Lower lobe of right lung (tissue), 2 donors: ENCODE data around the gene ADAMTS10. TPM values are rescaled to one million over a fixed set of nuclear protein-coding genes. Genes with fewer than 3 reads are reported as not detected.
"Not testable (repeated sequence)": the region's sequence is repeated elsewhere in the genome, so short reads cannot be mapped to it uniquely, and the experiment has no call there.

Source experiments
- ATAC-seq, 2 donors: fragments of 200-7000 bp; cut with Tn5 transposase; one replicate each; pipeline ENCODE4 v1.9.1; 2020 to 2022; ENCODE audit warnings: mild to moderate bottlenecking in 2 of 2, moderate library complexity in 2 of 2
- DNase-seq: peaks from one replicate; pipeline ENCODE4 v3.0.0-alpha.2; 2020
- H3K27ac ChIP-seq: fragments of 200-600 bp; one replicate; pipeline ENCODE4 v1.8.0; 2022
- H3K27me3 ChIP-seq: fragments of 200-600 bp; one replicate; pipeline ENCODE4 v1.8.0; 2022; ENCODE audit warnings: low read depth
- H3K36me3 ChIP-seq: fragments of 200-600 bp; one replicate; pipeline ENCODE4 v1.8.0; 2022; ENCODE audit warnings: mild to moderate bottlenecking
- H3K4me1 ChIP-seq: fragments of 200-600 bp; one replicate; pipeline ENCODE4 v1.8.0; 2022
- H3K4me3 ChIP-seq: fragments of 200-600 bp; one replicate; pipeline ENCODE4 v1.8.0; 2022; ENCODE audit warnings: mild to moderate bottlenecking
- H3K9me3 ChIP-seq: fragments of 200-600 bp; one replicate; pipeline ENCODE4 v1.8.0; 2022
- intact Hi-C: fragments of 100-400 bp; cut with DNase I; formaldehyde crosslinking; loops from one replicate; pipeline ENCODE4 v1.11.0; 2022
- total RNA-seq: library from RNA; stranded (reverse); fragmentation: NEBNext Ultra II Directional; extraction: Animal tissue kit (Norgen Biotek cat#: 25700); gene quantifications from one replicate; pipeline ENCODE4 v1.2.1, GENCODE V29; 2021
- TF ChIP-seq, protein P1 (sequence below): fragments of 200-600 bp; IDR thresholded peaks from one replicate; pipeline ENCODE4 v1.8.0; 2022; ENCODE audit warnings: antibody characterized with exemption, mild to moderate bottlenecking
- donor health status: DM: no; HTN: yes; CAD: no; lungs with severe emphysema.

The ADAMTS10 gene
- total RNA-seq, 1 donor from 2014 or later = 22.4 TPM

DNA sequence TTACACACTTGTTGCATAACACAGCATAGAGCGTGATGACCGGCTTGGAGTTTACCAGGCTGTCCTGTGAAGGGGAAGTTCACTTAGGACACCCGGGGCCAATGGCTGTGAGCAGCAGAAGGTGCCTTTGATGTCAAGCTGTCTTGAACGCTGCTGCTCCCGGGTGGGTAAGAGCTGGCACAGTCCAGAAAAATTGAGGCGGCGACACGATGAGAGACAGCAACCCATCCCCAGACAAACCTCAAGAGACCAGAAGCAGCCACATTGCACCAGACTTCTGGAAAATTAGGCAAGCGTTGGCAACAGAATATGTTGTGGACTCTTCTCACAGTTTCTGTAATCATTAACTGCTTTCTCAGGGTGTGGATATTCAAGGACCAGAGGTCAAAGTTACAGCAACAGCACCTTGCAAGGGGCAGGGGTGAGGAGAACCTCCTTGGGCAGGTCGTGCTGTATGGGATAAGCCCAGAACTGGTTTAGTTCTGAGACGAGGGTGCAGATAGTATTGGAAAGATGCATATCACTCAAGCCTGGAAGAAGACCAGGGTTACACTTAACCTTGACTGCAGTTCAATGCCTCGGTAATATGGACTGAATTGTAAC, 30.0 kb upstream of the ADAMTS10 start:
- TF ChIP-seq, protein P1, sequence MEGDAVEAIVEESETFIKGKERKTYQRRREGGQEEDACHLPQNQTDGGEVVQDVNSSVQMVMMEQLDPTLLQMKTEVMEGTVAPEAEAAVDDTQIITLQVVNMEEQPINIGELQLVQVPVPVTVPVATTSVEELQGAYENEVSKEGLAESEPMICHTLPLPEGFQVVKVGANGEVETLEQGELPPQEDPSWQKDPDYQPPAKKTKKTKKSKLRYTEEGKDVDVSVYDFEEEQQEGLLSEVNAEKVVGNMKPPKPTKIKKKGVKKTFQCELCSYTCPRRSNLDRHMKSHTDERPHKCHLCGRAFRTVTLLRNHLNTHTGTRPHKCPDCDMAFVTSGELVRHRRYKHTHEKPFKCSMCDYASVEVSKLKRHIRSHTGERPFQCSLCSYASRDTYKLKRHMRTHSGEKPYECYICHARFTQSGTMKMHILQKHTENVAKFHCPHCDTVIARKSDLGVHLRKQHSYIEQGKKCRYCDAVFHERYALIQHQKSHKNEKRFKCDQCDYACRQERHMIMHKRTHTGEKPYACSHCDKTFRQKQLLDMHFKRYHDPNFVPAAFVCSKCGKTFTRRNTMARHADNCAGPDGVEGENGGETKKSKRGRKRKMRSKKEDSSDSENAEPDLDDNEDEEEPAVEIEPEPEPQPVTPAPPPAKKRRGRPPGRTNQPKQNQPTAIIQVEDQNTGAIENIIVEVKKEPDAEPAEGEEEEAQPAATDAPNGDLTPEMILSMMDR = no peak
- Histone ChIP-seq H3K4me3 (no peak overlapping the region), H3K27ac (peak overlapping the region; percentile 20), H3K36me3 (no peaks in the 10 kb centered on the region), H3K4me1 (peaks cover 10% of the 10 kb centered on the region), H3K27me3 (no peaks in the 10 kb centered on the region), H3K9me3 (no peaks in the 10 kb centered on the region)
- peak; percentile 76 for DNase-seq
- intact Hi-C loops = no loop called here
- ATAC-seq = peak; percentile 74 to 86

GRCh38 chr19:8639821-8640401, 29.4 kb upstream of the ADAMTS10 start:
- H3K27ac ChIP-seq = peak overlapping the region; percentile 20

GRCh38 chr19:8638078-8638619, 27.6 kb upstream of the ADAMTS10 start:
- Histone ChIP-seq H3K36me3 (no peaks in the 10 kb centered on the region), H3K9me3 (no peaks in the 10 kb centered on the region), H3K4me1 (peaks cover 10% of the 10 kb centered on the region), H3K27me3 (no peaks in the 10 kb centered on the region), H3K4me3 (no peak overlapping the region), H3K27ac (no peak overlapping the region)
- intact Hi-C loops = no loop called here
- peak; percentile 71 for DNase-seq
- peak; percentile 46 to 59 for ATAC-seq
- TF ChIP-seq, protein P1 = no peak

More at GRCh38 chr19:8639821-8640401, 29.4 kb upstream of the ADAMTS10 start:
- Histone ChIP-seq H3K9me3 (no peaks in the 10 kb centered on the region), H3K4me1 (peaks cover 10% of the 10 kb centered on the region), H3K4me3 (no peak overlapping the region), H3K27me3 (no peaks in the 10 kb centered on the region), H3K36me3 (no peaks in the 10 kb centered on the region)
- TF ChIP-seq, protein P1 = no peak
- DNase-seq = no peak
- ATAC-seq = no peak
- intact Hi-C loops = no loop called here

DNA sequence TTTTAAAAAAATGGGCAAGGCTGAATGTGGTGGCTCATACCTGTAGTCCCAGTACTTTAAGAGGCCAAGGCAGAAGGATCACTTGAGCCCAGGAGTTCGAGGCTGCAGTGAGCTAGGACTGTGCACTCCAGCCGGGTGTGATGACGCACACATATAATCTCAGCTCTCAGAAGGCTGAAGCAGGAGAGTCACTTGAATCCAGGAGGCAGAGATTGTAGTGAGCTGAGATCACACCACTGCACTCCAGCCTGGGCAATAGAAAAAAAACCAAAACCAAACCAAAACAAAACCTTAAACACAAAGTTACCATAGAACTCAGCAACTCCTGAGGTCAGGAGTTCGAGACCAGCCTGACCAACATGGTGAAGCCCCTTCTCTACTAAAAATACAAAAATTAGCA, 26.6 kb upstream of the ADAMTS10 start:
- H3K27ac ChIP-seq, DNase-seq, H3K4me1 ChIP-seq, H3K36me3 ChIP-seq, intact Hi-C loops, ATAC-seq, H3K9me3 ChIP-seq, H3K27me3 ChIP-seq, H3K4me3 ChIP-seq: not testable (repeated sequence)

DNA sequence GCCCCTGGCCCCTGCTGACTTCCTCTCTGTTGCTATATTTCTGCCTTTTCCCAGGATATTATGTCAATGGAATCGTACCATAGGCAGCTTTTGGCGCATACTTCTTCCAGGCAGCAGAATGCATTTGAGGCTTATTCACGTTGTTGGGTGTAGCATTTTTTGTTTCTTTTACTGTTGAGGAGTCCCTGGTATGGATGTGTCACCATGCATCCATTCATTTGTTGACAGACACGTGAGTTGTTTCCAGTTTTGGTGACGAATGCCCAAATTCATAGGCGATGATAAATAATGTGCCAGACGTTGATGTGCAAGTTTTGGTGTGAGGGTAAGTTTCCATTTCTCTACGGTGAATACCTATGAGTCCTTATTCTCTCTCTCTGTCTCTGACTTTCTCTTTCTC, 24.9 kb upstream of the ADAMTS10 start:
- Histone ChIP-seq H3K9me3 (no peaks in the 10 kb centered on the region), H3K27me3 (no peaks in the 10 kb centered on the region), H3K4me1 (peaks cover 10% of the 10 kb centered on the region), H3K27ac (no peak overlapping the region), H3K4me3 (no peak overlapping the region), H3K36me3 (no peaks in the 10 kb centered on the region)
- intact Hi-C loops = no loop called here
- no peak for DNase-seq
- ATAC-seq = no peak
- TF ChIP-seq, protein P1 = no peak

GRCh38 chr19:8631425-8631819, 20.9 kb upstream of the ADAMTS10 start:
- ATAC-seq (peak; percentile 42 to 77), DNase-seq (no peak)
- H3K9me3 ChIP-seq = no peaks in the 10 kb centered on the region
- H3K27me3 ChIP-seq = no peaks in the 10 kb centered on the region
- no peak overlapping the region for H3K4me3 ChIP-seq
- H3K4me1 ChIP-seq = no peaks in the 10 kb centered on the region
- peak overlapping the region; percentile 24 for H3K27ac ChIP-seq
- intact Hi-C loops = no loop called here
- TF ChIP-seq, protein P1 = no peak
- H3K36me3 ChIP-seq = no peaks in the 10 kb centered on the region
